ENCODE data around the gene STAC3. TPM values are rescaled to one million over a fixed set of nuclear protein-coding genes. Genes with fewer than 3 reads are reported as not detected.

STAC3 gene
- total RNA-seq, 2 donors from 2014 or later, result 0.27 to 0.56 TPM

DNA sequence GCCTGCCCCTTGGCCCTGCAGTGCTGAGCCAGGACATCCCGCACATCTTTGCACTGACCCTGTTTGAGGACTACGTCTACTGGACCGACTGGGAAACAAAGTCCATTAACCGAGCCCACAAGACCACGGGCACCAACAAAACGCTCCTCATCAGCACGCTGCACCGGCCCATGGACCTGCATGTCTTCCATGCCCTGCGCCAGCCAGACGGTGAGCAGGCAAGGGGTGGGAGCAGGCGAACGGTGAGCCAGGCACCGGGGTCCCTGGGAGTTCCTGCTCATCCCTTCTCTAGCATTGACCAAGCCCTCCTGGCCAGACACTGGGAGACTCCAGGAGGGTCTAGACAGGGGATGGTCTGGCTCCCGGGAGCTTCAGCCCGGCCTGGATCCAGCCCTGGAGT lies 51.8 kb downstream of the STAC3 start:
- H3K27ac ChIP-seq, result no peak overlapping the region
- H3K36me3 ChIP-seq, result peaks cover 97% of the 10 kb centered on the region
- ATAC-seq (ENCODE audit: insufficient number of reproducible peaks, low FRiP score, low read depth) (no peak), DNase-seq (ENCODE audit: low spot score) (no peak)
- H3K4me3 ChIP-seq, result no peak overlapping the region
- H3K9me3 ChIP-seq, result no peaks in the 10 kb centered on the region
- H3K27me3 ChIP-seq (replicated peaks; ENCODE audit: insufficient read depth), result no peaks in the 10 kb centered on the region
- no peaks in the 10 kb centered on the region for H3K4me1 ChIP-seq (ENCODE audit: control insufficient read depth in 1 of 2, low read depth in 2 of 2)
- TF ChIP-seq, protein P1, sequence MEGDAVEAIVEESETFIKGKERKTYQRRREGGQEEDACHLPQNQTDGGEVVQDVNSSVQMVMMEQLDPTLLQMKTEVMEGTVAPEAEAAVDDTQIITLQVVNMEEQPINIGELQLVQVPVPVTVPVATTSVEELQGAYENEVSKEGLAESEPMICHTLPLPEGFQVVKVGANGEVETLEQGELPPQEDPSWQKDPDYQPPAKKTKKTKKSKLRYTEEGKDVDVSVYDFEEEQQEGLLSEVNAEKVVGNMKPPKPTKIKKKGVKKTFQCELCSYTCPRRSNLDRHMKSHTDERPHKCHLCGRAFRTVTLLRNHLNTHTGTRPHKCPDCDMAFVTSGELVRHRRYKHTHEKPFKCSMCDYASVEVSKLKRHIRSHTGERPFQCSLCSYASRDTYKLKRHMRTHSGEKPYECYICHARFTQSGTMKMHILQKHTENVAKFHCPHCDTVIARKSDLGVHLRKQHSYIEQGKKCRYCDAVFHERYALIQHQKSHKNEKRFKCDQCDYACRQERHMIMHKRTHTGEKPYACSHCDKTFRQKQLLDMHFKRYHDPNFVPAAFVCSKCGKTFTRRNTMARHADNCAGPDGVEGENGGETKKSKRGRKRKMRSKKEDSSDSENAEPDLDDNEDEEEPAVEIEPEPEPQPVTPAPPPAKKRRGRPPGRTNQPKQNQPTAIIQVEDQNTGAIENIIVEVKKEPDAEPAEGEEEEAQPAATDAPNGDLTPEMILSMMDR (IDR thresholded peaks at IDR 0.05), result no peak

DNA sequence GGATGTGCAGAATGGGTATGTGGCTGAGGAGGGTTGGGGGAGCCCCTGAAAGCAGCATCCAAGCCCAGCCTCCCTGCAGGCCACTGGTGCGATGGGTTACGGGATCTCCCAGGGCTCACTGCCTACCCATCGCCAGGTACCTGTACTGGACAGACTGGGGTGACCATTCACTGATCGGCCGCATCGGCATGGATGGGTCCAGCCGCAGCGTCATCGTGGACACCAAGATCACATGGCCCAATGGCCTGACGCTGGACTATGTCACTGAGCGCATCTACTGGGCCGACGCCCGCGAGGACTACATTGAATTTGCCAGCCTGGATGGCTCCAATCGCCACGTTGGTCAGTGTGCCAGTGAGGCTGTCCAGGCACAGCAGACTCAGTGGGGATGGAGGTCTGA lies 52.7 kb downstream of the STAC3 start:
- H3K27ac ChIP-seq, result no peak overlapping the region
- ATAC-seq (ENCODE audit: insufficient number of reproducible peaks, low FRiP score, low read depth), result no peak
- TF ChIP-seq, protein P1 (IDR thresholded peaks at IDR 0.05), result no peak

DNA sequence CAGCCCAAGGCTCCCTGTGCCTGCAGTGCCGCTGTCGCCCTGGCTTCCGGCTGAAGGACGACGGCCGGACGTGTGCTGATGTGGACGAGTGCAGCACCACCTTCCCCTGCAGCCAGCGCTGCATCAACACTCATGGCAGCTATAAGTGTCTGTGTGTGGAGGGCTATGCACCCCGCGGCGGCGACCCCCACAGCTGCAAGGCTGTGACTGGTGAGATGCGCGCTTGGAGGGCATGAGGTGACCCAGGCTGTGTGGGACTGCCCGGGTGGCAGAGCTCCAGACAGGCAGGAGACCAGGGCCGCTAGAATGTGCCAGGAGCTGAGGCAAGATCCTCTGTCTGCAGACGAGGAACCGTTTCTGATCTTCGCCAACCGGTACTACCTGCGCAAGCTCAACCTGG lies 54.0 kb downstream of the STAC3 start:
- DNase-seq (ENCODE audit: low spot score) (no peak), ATAC-seq (ENCODE audit: insufficient number of reproducible peaks, low FRiP score, low read depth) (no peak)
- TF ChIP-seq, protein P1 (IDR thresholded peaks at IDR 0.05), result no peak
- no peaks in the 10 kb centered on the region for H3K27me3 ChIP-seq (replicated peaks; ENCODE audit: insufficient read depth)
- H3K36me3 ChIP-seq, result peaks cover 98% of the 10 kb centered on the region
- H3K9me3 ChIP-seq, result no peaks in the 10 kb centered on the region
- no peak overlapping the region for H3K27ac ChIP-seq
- no peak overlapping the region for H3K4me3 ChIP-seq
- no peaks in the 10 kb centered on the region for H3K4me1 ChIP-seq (ENCODE audit: control insufficient read depth in 1 of 2, low read depth in 2 of 2)

More for the DNA sequence above, 52.7 kb downstream of the STAC3 start:
- Histone ChIP-seq H3K9me3 (no peaks in the 10 kb centered on the region), H3K4me1 (ENCODE audit: control insufficient read depth in 1 of 2, low read depth in 2 of 2) (no peaks in the 10 kb centered on the region), H3K27me3 (replicated peaks; ENCODE audit: insufficient read depth) (no peaks in the 10 kb centered on the region), H3K36me3 (peaks cover 97% of the 10 kb centered on the region), H3K4me3 (no peak overlapping the region)
- no peak for DNase-seq (ENCODE audit: low spot score)

DNA sequence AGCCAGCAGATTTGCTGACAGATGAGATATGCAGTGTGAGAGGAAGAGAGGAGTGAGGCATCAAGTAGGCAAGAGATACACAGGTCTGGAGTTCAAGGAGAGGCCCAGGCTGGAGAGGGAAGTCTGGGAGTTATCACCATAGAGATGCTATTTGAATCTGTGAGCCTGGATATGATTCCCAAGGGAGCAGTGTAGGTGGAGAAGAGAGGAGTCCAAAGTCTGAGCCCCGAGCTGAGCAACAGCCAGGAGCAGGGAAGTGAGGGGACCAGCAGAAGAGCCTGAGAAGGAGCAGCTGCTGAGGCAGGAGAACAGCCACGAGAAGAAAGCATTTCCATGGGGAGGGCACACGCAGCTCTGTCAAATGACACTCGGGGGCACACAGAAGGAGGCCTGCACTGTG lies 54.5 kb downstream of the STAC3 start:
- DNase-seq (ENCODE audit: low spot score) (no peak), ATAC-seq (ENCODE audit: insufficient number of reproducible peaks, low FRiP score, low read depth) (no peak)

DNA sequence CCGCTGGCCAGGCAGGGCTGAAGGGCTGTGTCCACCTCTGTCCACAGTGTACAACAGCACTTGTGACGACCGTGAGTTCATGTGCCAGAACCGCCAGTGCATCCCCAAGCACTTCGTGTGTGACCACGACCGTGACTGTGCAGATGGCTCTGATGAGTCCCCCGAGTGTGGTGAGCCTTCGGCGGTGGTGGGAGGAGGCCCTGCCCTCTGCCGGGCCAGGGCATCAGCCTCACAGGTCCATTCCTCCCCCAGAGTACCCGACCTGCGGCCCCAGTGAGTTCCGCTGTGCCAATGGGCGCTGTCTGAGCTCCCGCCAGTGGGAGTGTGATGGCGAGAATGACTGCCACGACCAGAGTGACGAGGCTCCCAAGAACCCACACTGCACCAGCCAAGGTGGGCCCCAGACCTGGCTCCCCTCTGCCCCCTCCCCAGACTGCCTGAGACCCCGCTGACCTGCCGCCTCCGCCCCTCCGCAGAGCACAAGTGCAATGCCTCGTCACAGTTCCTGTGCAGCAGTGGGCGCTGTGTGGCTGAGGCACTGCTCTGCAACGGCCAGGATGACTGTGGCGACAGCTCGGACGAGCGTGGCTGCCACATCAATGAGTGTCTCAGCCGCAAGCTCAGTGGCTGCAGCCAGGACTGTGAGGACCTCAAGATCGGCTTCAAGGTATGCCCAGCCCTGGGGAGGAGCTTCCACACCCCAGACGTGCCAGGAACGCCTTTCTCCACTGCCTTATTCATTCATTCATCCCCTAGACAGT lies 55.2 kb downstream of the STAC3 start:
- H3K4me1 ChIP-seq (ENCODE audit: control insufficient read depth in 1 of 2, low read depth in 2 of 2), result peaks cover 0 to under 1% of the 10 kb centered on the region in 2 donors
- DNase-seq (ENCODE audit: low spot score), result no peak
- no peaks in the 10 kb centered on the region for H3K9me3 ChIP-seq
- no peaks in the 10 kb centered on the region for H3K27me3 ChIP-seq (replicated peaks; ENCODE audit: insufficient read depth)
- TF ChIP-seq, protein P1 (IDR thresholded peaks at IDR 0.05), result no peak
- H3K36me3 ChIP-seq, result peaks cover 97% of the 10 kb centered on the region
- no peak overlapping the region for H3K4me3 ChIP-seq
- no peak overlapping the region for H3K27ac ChIP-seq
- ATAC-seq (ENCODE audit: insufficient number of reproducible peaks, low FRiP score, low read depth), result no peak

More for the DNA sequence above, 54.5 kb downstream of the STAC3 start:
- TF ChIP-seq, protein P1 (IDR thresholded peaks at IDR 0.05), result no peak
- Histone ChIP-seq H3K4me1 (ENCODE audit: control insufficient read depth in 1 of 2, low read depth in 2 of 2) (no peaks in the 10 kb centered on the region), H3K36me3 (peaks cover 97% of the 10 kb centered on the region), H3K27ac (no peak overlapping the region), H3K4me3 (no peak overlapping the region), H3K27me3 (replicated peaks; ENCODE audit: insufficient read depth) (no peaks in the 10 kb centered on the region), H3K9me3 (no peaks in the 10 kb centered on the region)
